ENCODE results near the gene FRMPD1. TPM values are rescaled to one million over a fixed set of nuclear protein-coding genes. Genes with fewer than 3 reads are reported as not detected.

Gene FRMPD1
- total and polyA plus RNA-seq, 2 donors (not counting 1 experiment from before 2014, with no cell fraction given), result not detected

DNA sequence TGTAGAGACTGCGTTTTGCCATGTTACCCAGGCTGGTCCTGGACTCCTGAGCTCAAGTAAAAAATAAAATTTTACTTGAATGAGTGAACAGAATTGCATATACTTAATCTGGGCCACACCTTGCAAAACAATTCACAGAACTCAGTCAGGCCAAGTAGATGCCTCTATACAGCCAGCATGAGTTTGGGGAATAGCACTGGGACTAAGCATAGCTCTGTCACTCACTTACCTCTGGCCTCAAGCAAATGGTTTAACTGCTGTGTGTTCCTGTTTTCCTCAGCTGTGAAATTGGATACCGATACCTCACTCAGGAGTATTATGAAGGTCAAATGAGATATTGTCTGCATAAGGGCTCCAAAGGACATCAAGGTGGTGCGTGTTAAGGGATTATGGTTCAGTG lies 10.9 kb upstream of the FRMPD1 start:
- TF ChIP-seq EZH2 (IDR thresholded peaks at IDR 0.05; ENCODE audit: low read length, missing control alignments), result no peak
- TF ChIP-seq, protein P1, sequence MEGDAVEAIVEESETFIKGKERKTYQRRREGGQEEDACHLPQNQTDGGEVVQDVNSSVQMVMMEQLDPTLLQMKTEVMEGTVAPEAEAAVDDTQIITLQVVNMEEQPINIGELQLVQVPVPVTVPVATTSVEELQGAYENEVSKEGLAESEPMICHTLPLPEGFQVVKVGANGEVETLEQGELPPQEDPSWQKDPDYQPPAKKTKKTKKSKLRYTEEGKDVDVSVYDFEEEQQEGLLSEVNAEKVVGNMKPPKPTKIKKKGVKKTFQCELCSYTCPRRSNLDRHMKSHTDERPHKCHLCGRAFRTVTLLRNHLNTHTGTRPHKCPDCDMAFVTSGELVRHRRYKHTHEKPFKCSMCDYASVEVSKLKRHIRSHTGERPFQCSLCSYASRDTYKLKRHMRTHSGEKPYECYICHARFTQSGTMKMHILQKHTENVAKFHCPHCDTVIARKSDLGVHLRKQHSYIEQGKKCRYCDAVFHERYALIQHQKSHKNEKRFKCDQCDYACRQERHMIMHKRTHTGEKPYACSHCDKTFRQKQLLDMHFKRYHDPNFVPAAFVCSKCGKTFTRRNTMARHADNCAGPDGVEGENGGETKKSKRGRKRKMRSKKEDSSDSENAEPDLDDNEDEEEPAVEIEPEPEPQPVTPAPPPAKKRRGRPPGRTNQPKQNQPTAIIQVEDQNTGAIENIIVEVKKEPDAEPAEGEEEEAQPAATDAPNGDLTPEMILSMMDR (conservative IDR thresholded peaks at IDR 0.05 in 1 of 2, IDR thresholded peaks at IDR 0.05 in 1 of 2; ENCODE audit: low read depth in 1 of 2, low read length in 2 of 2), result no peak
- Histone ChIP-seq H3K9ac (ENCODE audit: insufficient read depth, low read length) (no peak overlapping the region), H3K4me1 (ENCODE audit: control insufficient read depth, extremely low read depth, insufficient read depth, low read length) (no peaks in the 10 kb centered on the region), H4K20me1 (ENCODE audit: control insufficient read depth, extremely low read depth, insufficient read depth, low read length) (no peaks in the 10 kb centered on the region), H3K4me3 (replicated peaks in 1 of 4; ENCODE audit: control extremely low read depth in 1 of 4, insufficient read depth in 1 of 4, low read depth in 3 of 4, low read length in 4 of 4) (no peak overlapping the region), H2AFZ (ENCODE audit: low read length) (no peak overlapping the region), H3K27ac (ENCODE audit: insufficient read depth, low read length) (no peak overlapping the region), H3K79me2 (ENCODE audit: control insufficient read depth, insufficient read depth, low read length) (no peaks in the 10 kb centered on the region), H3K9me3 (ENCODE audit: control insufficient read depth, insufficient read depth, low read depth, low read length) (no peaks in the 10 kb centered on the region), H3K27me3 (ENCODE audit: control insufficient read depth, insufficient read depth, low read length) (peaks cover 18% of the 10 kb centered on the region), H3K36me3 (ENCODE audit: control insufficient read depth, insufficient read depth, low read length) (no peaks in the 10 kb centered on the region), H3K4me2 (ENCODE audit: extremely low read depth, insufficient read depth, low read length) (no peak overlapping the region)
- no peak for DNase-seq (ENCODE audit: low read depth in 2 of 2)

GRCh38 chr9:37640246-37640645 lies 10.5 kb upstream of the FRMPD1 start:
- Histone ChIP-seq H3K9me3 (ENCODE audit: control insufficient read depth, insufficient read depth, low read depth, low read length) (no peaks in the 10 kb centered on the region), H3K4me1 (ENCODE audit: control insufficient read depth, extremely low read depth, insufficient read depth, low read length) (no peaks in the 10 kb centered on the region)
- TF ChIP-seq, protein P1 (conservative IDR thresholded peaks at IDR 0.05 in 1 of 2, IDR thresholded peaks at IDR 0.05 in 1 of 2; ENCODE audit: low read depth in 1 of 2, low read length in 2 of 2), result no peak
- no peak for TF ChIP-seq EZH2 (IDR thresholded peaks at IDR 0.05; ENCODE audit: low read length, missing control alignments)

GRCh38 chr9:37641331-37641730 lies 9.4 kb upstream of the FRMPD1 start:
- H3K79me2 ChIP-seq (ENCODE audit: control insufficient read depth, insufficient read depth, low read length), result no peaks in the 10 kb centered on the region
- no peaks in the 10 kb centered on the region for H3K36me3 ChIP-seq (ENCODE audit: control insufficient read depth, insufficient read depth, low read length)
- H3K9ac ChIP-seq (ENCODE audit: insufficient read depth, low read length), result no peak overlapping the region
- H3K27me3 ChIP-seq (ENCODE audit: control insufficient read depth, insufficient read depth, low read length), result peaks cover 26% of the 10 kb centered on the region
- no peak overlapping the region for H2AFZ ChIP-seq (ENCODE audit: low read length)
- H3K27ac ChIP-seq (ENCODE audit: insufficient read depth, low read length), result no peak overlapping the region
- H3K9me3 ChIP-seq (ENCODE audit: control insufficient read depth, insufficient read depth, low read depth, low read length), result no peaks in the 10 kb centered on the region
- no peak for DNase-seq (ENCODE audit: low read depth in 2 of 2)
- H3K4me2 ChIP-seq (ENCODE audit: extremely low read depth, insufficient read depth, low read length), result no peak overlapping the region
- TF ChIP-seq, protein P1 (conservative IDR thresholded peaks at IDR 0.05 in 1 of 2, IDR thresholded peaks at IDR 0.05 in 1 of 2; ENCODE audit: low read depth in 1 of 2, low read length in 2 of 2), result no peak
- no peak for TF ChIP-seq EZH2 (IDR thresholded peaks at IDR 0.05; ENCODE audit: low read length, missing control alignments)
- no peak overlapping the region for H3K4me3 ChIP-seq (replicated peaks in 1 of 4; ENCODE audit: control extremely low read depth in 1 of 4, insufficient read depth in 1 of 4, low read depth in 3 of 4, low read length in 4 of 4)
- H3K4me1 ChIP-seq (ENCODE audit: control insufficient read depth, extremely low read depth, insufficient read depth, low read length), result no peaks in the 10 kb centered on the region
- no peaks in the 10 kb centered on the region for H4K20me1 ChIP-seq (ENCODE audit: control insufficient read depth, extremely low read depth, insufficient read depth, low read length)

More at GRCh38 chr9:37640246-37640645, 10.5 kb upstream of the FRMPD1 start:
- Histone ChIP-seq H3K79me2 (ENCODE audit: control insufficient read depth, insufficient read depth, low read length) (no peaks in the 10 kb centered on the region), H3K4me3 (replicated peaks in 1 of 4; ENCODE audit: control extremely low read depth in 1 of 4, insufficient read depth in 1 of 4, low read depth in 3 of 4, low read length in 4 of 4) (no peak overlapping the region), H3K9ac (ENCODE audit: insufficient read depth, low read length) (no peak overlapping the region), H2AFZ (ENCODE audit: low read length) (no peak overlapping the region), H3K27ac (ENCODE audit: insufficient read depth, low read length) (no peak overlapping the region), H3K27me3 (ENCODE audit: control insufficient read depth, insufficient read depth, low read length) (peaks cover 18% of the 10 kb centered on the region), H3K4me2 (ENCODE audit: extremely low read depth, insufficient read depth, low read length) (no peak overlapping the region), H4K20me1 (ENCODE audit: control insufficient read depth, extremely low read depth, insufficient read depth, low read length) (no peaks in the 10 kb centered on the region), H3K36me3 (ENCODE audit: control insufficient read depth, insufficient read depth, low read length) (no peaks in the 10 kb centered on the region)
- DNase-seq (ENCODE audit: low read depth in 2 of 2), result no peak

Measured in fibroblast of lung (primary cell).